ENCODE data around the gene NUDT16L1. TPM values are rescaled to one million over a fixed set of nuclear protein-coding genes. Genes with fewer than 3 reads are reported as not detected.

NUDT16L1 gene
- total and polyA plus RNA-seq, 2 of the 13 experiments (the other 11 are each of a cell fraction or from before 2014, with no cell fraction given) = 28.0 to 40.5 TPM

GRCh38 chr16:4696905-4697847 lies 3.8 kb downstream of the NUDT16L1 start (continued):
- TF ChIP-seq ZNF503 (CRISPR knock-in tag; IDR thresholded peaks at IDR 0.05) = no peak
- TF ChIP-seq AGO1 (IDR thresholded peaks at IDR 0.05; ENCODE audit: low read depth, low read length, poor library complexity, severe bottlenecking) = peak; percentile 13
- no peak for TF ChIP-seq GFI1 (CRISPR knock-in tag; IDR thresholded peaks at IDR 0.05; ENCODE audit: borderline replicate concordance)
- peak; percentile 55; the same call in 1 of the 2 replicates for TF ChIP-seq ZNF687 (CRISPR knock-in tag; IDR thresholded peaks at IDR 0.05)
- TF ChIP-seq ZNF224 (CRISPR knock-in tag; IDR thresholded peaks at IDR 0.05) = no peak
- no peak for TF ChIP-seq BRD4 (CRISPR knock-in tag; IDR thresholded peaks at IDR 0.05)
- no peak for TF ChIP-seq FOSL1 (CRISPR knock-in tag; IDR thresholded peaks at IDR 0.05; ENCODE audit: borderline replicate concordance)
- TF ChIP-seq GLMP (CRISPR knock-in tag; IDR thresholded peaks at IDR 0.05; ENCODE audit: borderline replicate concordance) = no peak
- no peak for TF ChIP-seq POGK (CRISPR knock-in tag; conservative IDR thresholded peaks at IDR 0.05)
- TF ChIP-seq JUN (CRISPR knock-in tag; IDR thresholded peaks at IDR 0.05) = no peak
- TF ChIP-seq ZNF264 (CRISPR knock-in tag; IDR thresholded peaks at IDR 0.05) = no peak
- TF ChIP-seq THAP7 (CRISPR knock-in tag; IDR thresholded peaks at IDR 0.05) = no peak
- TF ChIP-seq ZNF879 (CRISPR knock-in tag; IDR thresholded peaks at IDR 0.05) = no peak
- TF ChIP-seq KLF13 (CRISPR knock-in tag; IDR thresholded peaks at IDR 0.05) = no peak
- peak; percentile 38; the same call in 1 of the 2 replicates for TF ChIP-seq ZFX (CRISPR knock-in tag; IDR thresholded peaks at IDR 0.05; ENCODE audit: low read depth)
- TF ChIP-seq ZNF781 (CRISPR knock-in tag; IDR thresholded peaks at IDR 0.05; ENCODE audit: borderline replicate concordance, not compliant biosample characterization) = no peak
- no peak for TF ChIP-seq CEBPB (IDR thresholded peaks at IDR 0.05; ENCODE audit: borderline replicate concordance, low read depth, low read length)

Measured in HepG2 (cell line).